OCI-LY7 (cell line): ENCODE data around the gene GTF2H2C_2.
"Not testable (repeated sequence)": the region's sequence is repeated elsewhere in the genome, so short reads cannot be mapped to it uniquely, and the experiment has no call there.

Experiments
- BruUV-seq: library from RNA; stranded (reverse); fragments of 400-500 nt; replicated peaks from 2 replicates; lab custom pipeline; 2021; lab: Mats Ljungman, UMichigan
- CTCF ChIA-PET: fragments of 300-600 bp; sonication (Branson Sonifier 250); formaldehyde crosslinking; loops from one replicate; lab custom pipeline; 2022; ENCODE audit warnings: antibody characterized with exemption; ENCODE audit not compliant: unreplicated experiment; lab: Charles Lee
- POLR2A ChIA-PET: fragments of 300-600 bp; sonication (Branson Sonifier 250); formaldehyde crosslinking; loops from one replicate; lab custom pipeline; 2022; ENCODE audit warnings: antibody characterized with exemption; lab: Charles Lee
- DNase-seq: peaks from one replicate; pipeline ENCODE4 v3.0.0-alpha.2; 2015; ENCODE audit warnings: low spot score
- H2AFZ ChIP-seq: fragments of 200-600 bp; sonication (generic), shearing (Covaris generic); 2 replicates; pipeline ENCODE4 v1.6.1; 2014; ENCODE audit warnings: mild to moderate bottlenecking, antibody characterized with exemption, low read length, moderate library complexity
- H3K27ac ChIP-seq: fragments of 200-600 bp; sonication (generic); 2 replicates; pipeline ENCODE4 v1.5.1; 2014; ENCODE audit warnings: mixed run types, low read depth, mild to moderate bottlenecking, moderate library complexity, low read length, inconsistent platforms; ENCODE audit not compliant: poor library complexity, severe bottlenecking
- H3K36me3 ChIP-seq: fragments of 200-600 bp; sonication (generic); 2 replicates; pipeline ENCODE4 v1.6.1; 2014; ENCODE audit warnings: mild to moderate bottlenecking, antibody characterized with exemption, low read length, moderate library complexity, mixed read lengths; ENCODE audit not compliant: insufficient read depth
- H3K4me1 ChIP-seq: fragments of 200-600 bp; sonication (generic); 2 replicates; pipeline ENCODE4 v1.5.1; 2014; ENCODE audit warnings: mild to moderate bottlenecking, low read length; ENCODE audit not compliant: insufficient read depth, poor library complexity, severe bottlenecking
- H3K4me2 ChIP-seq: fragments of 200-600 bp; sonication (generic); 2 replicates; pipeline ENCODE4 v1.6.1; 2014; ENCODE audit warnings: mild to moderate bottlenecking, low read length
- H3K4me3 ChIP-seq: fragments of 200-600 bp; sonication (generic); 2 replicates; pipeline ENCODE4 v1.5.1; 2014; ENCODE audit warnings: mild to moderate bottlenecking, low read depth, low read length; ENCODE audit not compliant: poor library complexity, severe bottlenecking
- H3K79me2 ChIP-seq: fragments of 200-600 bp; sonication (generic); 2 replicates; pipeline ENCODE4 v1.6.1; 2016; ENCODE audit warnings: low read depth, mild to moderate bottlenecking, low read length, moderate library complexity, mixed read lengths; ENCODE audit not compliant: insufficient read depth
- H3K9me2 ChIP-seq: fragments of 200-600 bp; sonication (generic); 2 replicates; pipeline ENCODE4 v1.6.1; 2016; ENCODE audit warnings: mild to moderate bottlenecking, low read length, mixed read lengths; ENCODE audit not compliant: insufficient read depth
- H3K9me3 ChIP-seq: fragments of 200-600 bp; sonication (generic); 2 replicates; pipeline ENCODE4 v1.6.1; 2014; ENCODE audit warnings: mild to moderate bottlenecking, mixed run types, low read length, mixed read lengths
- H4K20me1 ChIP-seq: fragments of 200-600 bp; sonication (generic); 2 replicates; pipeline ENCODE4 v1.6.1; 2014; ENCODE audit warnings: mild to moderate bottlenecking, antibody characterized with exemption, low read length, moderate library complexity, mixed read lengths; ENCODE audit not compliant: insufficient read depth
- intact Hi-C: fragments of 100-400 bp; cut with micrococcal nuclease; formaldehyde crosslinking; loops from one replicate; pipeline ENCODE4 v1.10.0; 2022; ENCODE audit not compliant: unreplicated experiment

The GTF2H2C_2 gene

GRCh38 chr5:70415117-70415516 lies at the start of gene GTF2H2C_2:
GTF2H2C_2 (plus strand) TSS chr5:70415368.
- DNase-seq, POLR2A ChIA-PET, H3K4me3 ChIP-seq, H3K4me1 ChIP-seq, CTCF ChIA-PET, intact Hi-C loops, H3K9me2 ChIP-seq, H3K9me3 ChIP-seq, H3K4me2 ChIP-seq, H3K27ac ChIP-seq, H4K20me1 ChIP-seq, H2AFZ ChIP-seq, BruUV-seq, H3K36me3 ChIP-seq, H3K79me2 ChIP-seq: not testable (repeated sequence)

DNA sequence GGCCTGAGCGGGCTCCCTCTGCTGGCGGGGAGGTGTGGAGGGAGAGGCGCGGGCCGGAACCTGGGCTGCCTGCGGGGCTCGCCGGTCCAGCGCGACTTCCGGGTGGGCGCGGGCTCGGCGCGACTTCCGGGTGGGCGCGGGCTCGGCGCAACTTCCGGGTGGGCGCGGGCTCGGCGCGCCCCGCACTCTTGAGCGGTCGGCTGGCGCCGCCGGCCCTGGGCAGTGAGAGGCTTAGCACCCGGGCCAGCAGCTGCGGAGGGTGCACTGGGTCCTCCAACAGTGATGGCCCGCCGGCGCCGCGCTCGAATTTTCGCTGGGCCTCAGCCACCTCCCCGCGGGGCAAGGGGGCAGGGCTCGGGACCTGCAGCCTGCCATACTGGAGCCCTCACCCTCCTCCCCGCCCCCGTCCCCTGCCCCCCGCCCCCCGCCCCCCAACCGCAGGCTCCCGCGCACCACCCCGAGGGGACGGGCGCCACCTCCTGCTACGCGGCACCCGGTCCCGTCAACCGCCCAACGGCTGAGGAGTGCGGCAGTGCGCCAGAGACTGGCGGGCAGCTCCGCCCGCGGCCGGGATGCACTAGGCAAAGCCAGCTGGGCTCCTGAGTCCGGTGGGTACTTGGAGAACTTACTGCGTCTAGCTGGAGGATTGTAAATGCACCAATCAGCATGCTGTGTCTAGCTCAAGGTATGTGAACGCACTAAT lies 14.0 kb upstream of the GTF2H2C_2 start:
- intact Hi-C loops, POLR2A ChIA-PET, H3K9me2 ChIP-seq, H2AFZ ChIP-seq, H3K36me3 ChIP-seq, H3K79me2 ChIP-seq, H3K4me2 ChIP-seq, H3K4me1 ChIP-seq, CTCF ChIA-PET, H4K20me1 ChIP-seq, BruUV-seq, H3K27ac ChIP-seq, DNase-seq, H3K9me3 ChIP-seq: not testable (repeated sequence)
- peak overlapping the region; percentile 57 for H3K4me3 ChIP-seq

GRCh38 chr5:70421322-70421721 lies 6.2 kb downstream of the GTF2H2C_2 start:
- H3K4me2 ChIP-seq, H3K4me1 ChIP-seq, H3K27ac ChIP-seq, intact Hi-C loops, H3K9me3 ChIP-seq, H2AFZ ChIP-seq, H3K36me3 ChIP-seq, H3K79me2 ChIP-seq, POLR2A ChIA-PET, BruUV-seq, H3K4me3 ChIP-seq, CTCF ChIA-PET, H4K20me1 ChIP-seq, H3K9me2 ChIP-seq, DNase-seq: not testable (repeated sequence)

- H3K4me3 ChIP-seq, H3K9me2 ChIP-seq, intact Hi-C loops, H3K27ac ChIP-seq, H3K4me2 ChIP-seq, CTCF ChIA-PET, H3K79me2 ChIP-seq, POLR2A ChIA-PET, H3K4me1 ChIP-seq, H4K20me1 ChIP-seq, H2AFZ ChIP-seq, BruUV-seq, H3K36me3 ChIP-seq, DNase-seq, H3K9me3 ChIP-seq: not testable (repeated sequence)
These were observed 8.0 kb downstream of the GTF2H2C_2 start for GRCh38 chr5:70423215-70423614.

GRCh38 chr5:70438518-70438917 lies 23.4 kb downstream of the GTF2H2C_2 start:
- BruUV-seq, CTCF ChIA-PET, H4K20me1 ChIP-seq, H3K9me2 ChIP-seq, H3K4me2 ChIP-seq, H2AFZ ChIP-seq, H3K36me3 ChIP-seq, DNase-seq, intact Hi-C loops, H3K4me3 ChIP-seq, H3K27ac ChIP-seq, H3K9me3 ChIP-seq, H3K79me2 ChIP-seq, POLR2A ChIA-PET, H3K4me1 ChIP-seq: not testable (repeated sequence)

DNA sequence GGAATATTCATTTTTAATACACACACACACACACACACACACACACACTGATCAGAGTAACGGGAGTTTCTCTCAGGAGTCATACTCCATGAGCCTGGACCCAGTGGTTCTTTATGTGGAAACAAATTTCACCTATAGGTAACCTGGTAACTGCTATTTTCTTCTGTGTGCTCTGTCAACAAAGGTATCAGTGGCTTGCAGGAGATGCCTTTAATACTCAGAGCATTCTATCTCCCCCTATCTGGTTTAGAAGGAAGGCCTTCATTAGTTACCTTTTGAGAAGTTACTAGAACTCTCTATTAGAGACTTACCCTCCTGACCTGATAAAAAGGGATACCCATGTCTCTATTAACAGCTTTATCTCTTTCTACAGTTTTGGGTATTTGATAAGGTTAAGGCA lies 34.4 kb downstream of the GTF2H2C_2 start:
- H3K4me2 ChIP-seq, POLR2A ChIA-PET, H3K36me3 ChIP-seq, H3K9me3 ChIP-seq, H3K4me1 ChIP-seq, intact Hi-C loops, CTCF ChIA-PET, DNase-seq, H3K27ac ChIP-seq, H3K4me3 ChIP-seq, H2AFZ ChIP-seq, H3K79me2 ChIP-seq, H3K9me2 ChIP-seq, H4K20me1 ChIP-seq: not testable (repeated sequence)
- TSS peak; percentile 41 for BruUV-seq
